Stimulated activated CD4-positive, alpha-beta T cell treated with anti-CD3 and anti-CD28 coated beads, TNF-alpha, amount 100 ng/mL, for 48 hours (primary cell): ENCODE data around the gene RWDD3.

Experiments used
- DNase-seq, 3 donors: peaks; one replicate each; pipeline ENCODE4 v3.0.0-alpha.2; 2020; ENCODE audit warnings: low read depth in 3 of 3

Gene RWDD3

DNA sequence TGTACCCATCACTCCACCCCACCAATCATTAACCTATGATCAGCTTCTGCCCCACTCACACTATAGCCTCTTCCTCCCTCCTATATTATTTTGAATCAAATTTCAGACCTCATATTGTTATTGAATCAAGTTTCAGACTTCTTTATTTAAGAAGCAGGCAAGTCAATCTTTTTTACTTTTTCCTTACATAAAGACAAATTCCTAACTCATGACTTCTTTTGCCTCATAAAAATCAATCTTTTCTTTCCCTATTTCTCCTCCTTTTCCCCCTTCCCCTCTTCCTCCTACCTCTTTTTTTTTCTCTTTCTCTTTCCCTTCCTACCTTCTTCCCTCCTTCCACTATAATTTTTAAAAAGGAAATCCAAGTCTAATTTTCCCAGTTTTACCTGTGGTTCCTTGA, 4.3 kb upstream of the RWDD3 start:
- DNase-seq, result no peak

DNA sequence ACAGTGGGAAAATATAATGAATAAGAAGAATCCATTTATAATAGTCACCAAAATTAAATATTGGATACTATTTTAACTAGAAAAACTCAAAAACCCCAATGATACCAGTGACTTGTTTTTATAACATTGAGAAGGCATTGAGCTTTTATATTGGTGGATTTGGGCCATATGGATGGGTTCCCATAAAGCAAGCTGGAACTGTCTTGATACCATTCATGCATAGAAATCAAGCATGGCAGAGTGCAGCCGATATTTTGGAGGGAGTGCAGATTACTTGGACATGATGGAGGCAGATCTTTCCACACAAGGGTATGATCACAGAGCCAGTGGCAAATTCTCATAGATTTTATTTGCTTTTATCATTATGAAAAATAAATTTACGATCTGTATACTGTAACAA, 3.8 kb upstream of the RWDD3 start:
- no peak for DNase-seq

DNA sequence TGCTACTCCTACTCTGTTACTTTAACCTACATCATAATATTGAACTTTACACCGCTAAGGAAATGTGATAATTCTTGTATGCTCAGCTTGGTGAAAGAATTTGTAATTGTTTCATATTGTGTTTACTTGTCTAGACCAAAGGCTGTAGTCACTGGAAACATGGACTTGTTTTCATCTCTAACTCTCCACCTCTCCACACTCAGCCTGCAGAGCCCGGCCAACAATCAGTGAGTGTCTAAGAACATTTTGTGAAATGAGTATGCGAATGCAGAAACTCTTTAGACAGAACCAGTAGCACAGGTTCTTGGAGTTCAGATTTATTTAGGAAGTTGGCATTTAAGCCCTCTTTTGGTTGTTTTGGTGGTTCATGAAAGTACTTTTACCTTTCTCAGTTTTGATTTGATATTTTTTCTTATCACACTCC, 3.2 kb upstream of the RWDD3 start:
- DNase-seq, result no peak

DNA sequence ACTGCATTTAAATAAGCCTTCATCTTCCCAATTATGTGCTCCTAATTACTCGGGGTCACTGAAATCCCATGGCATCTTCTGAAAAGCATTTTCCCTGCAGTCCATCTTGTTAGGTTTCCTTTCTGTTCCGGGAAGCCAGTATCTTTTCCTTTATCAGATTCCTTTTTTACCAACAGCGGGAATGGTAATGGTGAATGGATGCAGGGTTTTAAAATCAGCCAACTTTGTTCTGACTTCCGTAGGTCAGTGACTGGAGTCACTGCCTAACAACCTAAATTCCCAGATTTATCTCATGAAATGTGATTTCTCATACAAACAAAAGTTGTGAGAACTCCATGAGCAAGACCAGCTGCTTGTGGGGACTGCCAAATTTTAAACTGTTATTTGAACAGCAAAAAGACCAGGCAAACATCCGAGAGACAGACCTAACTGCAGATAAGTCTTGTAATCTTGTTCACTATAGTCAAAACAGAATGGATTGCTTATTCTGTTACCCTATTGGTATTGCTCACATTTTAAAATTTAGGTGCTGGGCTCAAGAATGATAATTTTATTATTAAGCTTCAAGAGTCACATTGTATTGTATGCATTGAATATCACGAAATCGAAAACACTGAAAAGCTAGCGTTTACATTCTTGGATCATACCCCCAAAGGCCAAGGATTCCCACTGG, 1.2 kb upstream of the RWDD3 start:
- no peak for DNase-seq

DNA sequence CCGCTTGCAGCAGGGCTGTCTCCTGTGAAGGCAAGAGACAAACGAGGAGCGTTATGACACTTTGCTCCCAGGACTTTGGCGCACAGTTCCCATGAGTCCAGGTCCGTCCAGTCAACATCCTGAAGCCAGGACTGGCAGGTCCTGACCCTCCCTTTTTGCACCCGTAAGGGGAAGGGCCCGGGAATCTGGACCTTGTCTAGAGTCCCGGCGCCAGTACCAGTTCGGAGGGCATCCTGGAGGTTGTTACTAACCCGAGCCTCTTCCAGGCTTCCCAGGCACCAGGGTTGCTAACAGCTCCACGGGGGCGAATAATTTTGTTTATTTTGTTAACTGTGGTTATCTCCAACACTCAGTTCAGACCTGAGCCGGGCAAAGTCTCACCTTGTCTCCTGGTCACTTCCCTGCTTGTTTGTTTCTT, 682 bp upstream of the RWDD3 start:
- DNase-seq, result no peak

DNA sequence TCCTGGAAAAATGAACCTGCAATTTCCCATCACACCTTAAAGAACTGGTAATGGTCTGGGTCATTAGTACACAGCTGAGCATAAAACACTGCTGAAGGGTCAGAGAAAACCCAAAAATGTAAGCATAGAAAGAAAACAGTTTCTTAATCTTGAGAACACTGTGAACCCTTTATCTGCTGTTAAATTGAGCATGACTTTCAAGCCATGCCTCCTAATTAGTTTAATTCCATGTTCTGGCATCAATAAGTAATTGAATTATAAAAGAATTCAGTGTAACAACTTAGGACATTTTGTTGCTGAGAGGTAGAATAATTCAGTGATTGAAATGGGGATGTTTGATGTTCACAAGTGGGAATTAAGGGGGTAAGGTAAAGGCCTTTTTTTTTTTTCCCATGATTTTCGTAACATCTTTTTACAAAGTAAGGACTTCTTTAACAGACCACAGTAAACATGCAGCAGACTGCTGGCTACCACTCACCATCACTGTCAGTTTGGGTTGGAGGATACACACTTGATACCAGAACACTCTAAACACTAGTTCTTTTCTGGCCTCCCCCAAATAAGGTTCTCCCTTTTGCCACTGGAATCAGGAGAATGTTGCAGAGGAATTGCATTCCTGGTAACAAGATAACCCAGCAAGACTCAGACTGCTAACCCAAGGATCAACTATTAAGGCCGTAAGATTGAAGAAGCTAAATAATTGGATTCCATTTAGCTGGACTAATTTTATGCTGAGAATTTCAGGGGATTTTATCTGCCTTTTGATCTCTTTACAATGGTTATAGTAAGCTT, 3.0 kb downstream of the RWDD3 start:
- DNase-seq, result no peak

DNA sequence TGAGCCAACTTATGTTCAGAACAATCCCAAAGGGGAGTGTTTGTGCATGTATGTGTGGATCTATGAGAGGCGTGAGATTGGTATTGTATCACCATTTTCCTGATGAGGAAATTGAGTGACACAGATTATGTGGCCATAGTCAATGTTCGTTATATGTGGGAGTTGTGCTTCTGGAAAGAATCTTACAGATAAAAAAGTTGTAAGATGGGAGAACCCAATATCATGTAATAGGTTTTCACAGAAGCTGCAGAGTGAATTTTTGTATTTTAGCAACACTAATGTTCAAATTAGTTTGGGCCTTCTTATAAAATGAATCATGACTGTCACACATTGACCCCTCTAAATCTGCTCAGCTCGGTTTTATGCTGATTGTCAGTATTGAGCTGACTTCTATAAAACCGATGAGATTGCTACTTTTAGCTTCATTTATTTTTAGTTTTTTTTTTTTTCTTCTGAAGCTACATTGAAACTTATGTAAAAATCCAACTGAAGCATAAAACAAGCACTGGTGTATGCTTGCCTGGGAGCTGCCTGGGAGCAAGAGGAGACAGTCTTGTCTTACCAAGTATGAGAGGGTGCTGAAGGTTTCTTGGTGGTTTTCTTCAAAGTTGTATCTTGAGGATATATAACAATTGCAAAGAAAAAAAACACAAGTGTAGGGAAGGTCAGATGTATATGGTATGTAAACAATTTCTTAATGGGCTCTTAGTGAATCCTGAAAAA, 4.1 kb downstream of the RWDD3 start:
- DNase-seq, result no peak

DNA sequence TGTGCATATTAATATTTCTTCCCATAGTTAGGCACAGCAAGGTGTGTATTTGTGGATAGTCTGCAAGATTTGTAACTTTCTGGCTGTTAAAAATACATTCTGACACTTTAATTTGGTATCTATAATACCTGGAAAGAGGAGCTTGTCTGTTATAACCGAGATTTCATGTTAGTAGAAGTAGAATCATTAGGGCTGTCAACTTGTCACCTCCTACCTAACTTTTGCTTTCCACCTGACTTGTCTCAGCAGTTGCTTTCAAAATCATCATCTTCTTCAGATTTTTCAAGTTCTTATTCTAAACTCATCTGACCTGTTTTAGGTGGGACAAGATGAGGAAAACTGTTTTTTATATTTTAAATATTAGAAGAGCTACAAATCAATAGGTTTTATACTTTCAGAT, 11.0 kb downstream of the RWDD3 start:
- DNase-seq, result no peak

DNA sequence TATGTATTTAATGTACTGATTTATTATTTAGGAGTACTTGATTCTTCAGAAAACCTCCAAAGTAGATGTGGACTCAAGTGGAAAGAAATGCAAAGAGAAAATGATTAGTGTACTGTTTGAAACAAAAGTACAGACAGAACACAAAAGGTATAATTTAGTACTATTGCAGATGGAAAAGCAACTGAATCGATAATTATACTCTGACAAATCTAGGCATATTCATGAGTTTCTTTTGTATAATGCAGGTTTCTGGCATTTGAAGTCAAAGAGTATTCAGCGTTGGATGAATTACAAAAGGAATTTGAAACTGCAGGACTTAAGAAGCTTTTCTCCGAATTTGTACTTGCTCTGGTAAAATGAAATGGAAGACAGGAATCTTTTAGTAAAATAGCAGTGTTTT, 12.5 kb downstream of the RWDD3 start:
- DNase-seq, result no peak

DNA sequence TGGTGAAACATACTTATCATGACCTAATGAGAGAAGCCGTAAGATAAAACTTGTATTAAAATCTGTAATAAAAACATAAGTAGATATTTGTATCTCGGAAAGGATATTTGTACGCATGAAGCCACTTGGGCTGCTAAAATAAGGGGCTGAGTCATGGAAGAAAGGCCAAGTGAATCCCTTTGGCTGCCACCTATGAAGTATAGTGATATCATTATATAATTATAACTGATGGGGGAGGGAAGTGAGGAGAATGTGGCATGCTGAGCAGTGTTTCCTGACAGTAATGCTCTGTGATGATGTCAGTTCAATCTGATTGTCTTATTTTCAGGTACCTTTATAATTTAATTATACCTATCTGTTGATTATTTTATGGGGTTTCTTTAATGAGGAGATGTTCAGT, 13.6 kb downstream of the RWDD3 start:
- no peak for DNase-seq

DNA sequence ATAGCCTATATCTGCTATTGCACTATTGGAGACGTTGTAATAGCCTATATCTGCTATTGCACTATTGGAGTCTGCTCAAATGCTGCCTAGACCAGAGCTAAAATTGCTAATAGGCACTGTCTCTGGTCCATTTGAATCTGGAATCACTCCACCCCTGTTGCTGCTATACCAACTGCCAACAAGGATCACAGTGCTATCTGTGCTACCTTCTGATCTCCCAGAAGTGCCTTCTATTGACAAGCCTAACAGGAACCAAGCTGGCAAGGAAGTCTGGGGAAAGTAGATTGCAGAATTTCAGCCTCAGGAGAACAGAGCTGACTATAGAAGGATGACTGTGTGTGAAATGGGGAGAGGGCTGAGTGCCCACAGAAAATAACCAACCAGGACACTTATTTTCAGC, 15.9 kb downstream of the RWDD3 start:
- no peak for DNase-seq

DNA sequence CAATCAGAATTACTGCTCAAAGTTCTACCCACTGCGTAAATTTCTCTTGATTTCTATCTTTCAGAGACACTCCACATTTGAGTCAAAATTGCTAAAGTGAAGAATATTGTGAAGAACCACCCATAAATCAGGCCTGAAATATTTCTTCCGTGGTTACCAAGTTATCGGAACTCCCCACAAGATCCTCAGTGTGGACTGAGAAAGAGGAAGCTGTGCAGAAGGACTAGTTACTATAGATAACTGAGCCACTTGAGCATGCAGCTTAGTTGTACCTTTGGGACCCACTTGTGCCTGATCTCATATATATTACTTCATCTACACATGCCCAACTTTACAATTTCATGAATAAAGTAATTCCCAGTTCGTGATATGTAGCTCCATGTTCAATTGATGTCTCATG, 18.4 kb downstream of the RWDD3 start:
- no peak for DNase-seq

DNA sequence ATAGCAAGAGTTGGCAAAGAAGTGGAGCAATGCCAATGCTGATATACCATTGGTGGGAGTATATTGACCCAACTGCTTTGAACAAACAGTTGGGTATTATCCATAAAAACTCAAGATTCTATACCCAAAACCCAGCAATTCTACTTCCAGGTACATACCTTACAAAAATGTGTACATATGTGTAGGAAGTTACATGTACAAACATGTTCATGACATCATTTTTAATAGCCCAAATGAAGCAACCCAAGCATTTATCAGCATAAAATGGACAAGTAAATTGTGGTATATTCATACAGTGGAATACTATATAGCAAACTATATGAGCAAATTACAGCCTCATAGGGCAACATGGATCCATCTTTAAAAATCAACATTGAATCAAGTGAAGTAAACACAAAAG, 20.9 kb downstream of the RWDD3 start:
- no peak for DNase-seq

DNA sequence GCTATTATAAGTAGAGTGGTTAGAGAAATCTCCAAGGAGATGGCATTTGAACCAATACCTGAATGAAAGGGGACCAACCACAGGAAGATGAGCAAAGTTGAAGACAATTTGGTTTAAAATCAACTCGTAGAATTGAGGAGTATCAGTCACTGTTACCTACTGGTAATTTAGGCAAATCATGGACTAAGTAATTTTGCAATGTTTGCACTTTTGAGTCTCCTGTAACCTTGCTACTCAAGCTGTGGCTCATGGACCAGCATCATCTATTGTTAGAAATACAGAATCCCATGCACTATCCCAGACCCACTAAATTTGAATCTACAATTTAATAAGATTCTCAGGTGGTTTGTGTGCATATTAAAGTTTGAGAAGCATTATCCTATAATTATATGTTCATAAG, 21.8 kb downstream of the RWDD3 start:
- DNase-seq, result no peak

DNA sequence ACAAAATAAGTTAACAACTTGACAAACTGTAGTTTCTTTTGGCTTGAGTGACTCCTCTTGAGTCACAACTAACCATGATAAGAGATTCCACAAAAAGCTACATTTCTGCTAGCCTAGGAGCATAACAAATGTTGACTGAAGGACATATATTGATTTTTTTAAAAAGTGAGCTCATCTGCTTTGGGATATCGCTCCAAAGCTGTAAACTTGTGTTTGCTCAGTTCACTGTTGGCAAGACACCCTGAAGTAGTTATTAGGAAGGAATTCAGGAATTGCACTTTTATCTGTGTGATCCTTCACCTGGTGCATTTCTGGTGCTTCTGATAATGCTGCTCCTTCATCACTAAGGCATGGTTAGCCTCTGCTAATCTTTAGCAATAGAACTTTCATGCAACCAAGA, 23.7 kb downstream of the RWDD3 start:
- DNase-seq, result no peak

DNA sequence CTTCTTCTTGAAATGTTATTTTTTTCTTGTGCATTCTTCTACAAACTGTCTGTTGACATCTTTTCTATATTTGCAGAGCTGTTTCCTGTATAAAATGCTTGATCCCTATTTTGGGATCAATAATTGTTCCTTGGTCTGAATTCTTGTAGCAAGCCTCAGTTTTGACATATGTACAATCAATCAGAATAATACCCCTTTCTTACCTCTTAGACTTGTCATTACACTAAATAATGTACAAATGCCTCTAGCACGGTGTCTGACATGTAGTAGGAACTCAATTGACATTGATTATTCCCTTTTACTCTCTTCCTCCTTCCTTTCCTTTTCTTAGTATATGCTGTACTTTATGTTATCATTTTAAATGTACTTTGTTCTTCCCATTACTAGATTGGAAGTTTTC, 25.2 kb downstream of the RWDD3 start:
- no peak for DNase-seq

DNA sequence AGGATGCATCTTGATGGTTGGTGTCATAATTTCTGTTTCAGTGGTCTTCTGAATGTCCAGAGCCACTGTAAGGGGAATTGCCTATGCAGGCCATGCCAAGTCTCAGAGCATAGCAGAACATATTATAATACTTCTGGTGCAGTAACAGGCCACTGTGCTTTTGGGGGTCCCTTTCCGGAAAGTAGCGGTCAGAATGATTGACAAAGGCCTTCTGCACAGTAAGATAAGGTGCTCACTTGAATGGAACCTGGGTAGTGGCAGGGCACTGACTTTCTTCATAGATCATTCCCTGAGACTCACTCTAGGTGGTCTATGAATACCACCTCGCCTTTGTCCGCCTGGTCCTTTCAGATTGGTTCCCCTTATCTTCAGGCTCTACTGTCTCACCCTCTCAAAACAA, 28.9 kb downstream of the RWDD3 start:
- no peak for DNase-seq

DNA sequence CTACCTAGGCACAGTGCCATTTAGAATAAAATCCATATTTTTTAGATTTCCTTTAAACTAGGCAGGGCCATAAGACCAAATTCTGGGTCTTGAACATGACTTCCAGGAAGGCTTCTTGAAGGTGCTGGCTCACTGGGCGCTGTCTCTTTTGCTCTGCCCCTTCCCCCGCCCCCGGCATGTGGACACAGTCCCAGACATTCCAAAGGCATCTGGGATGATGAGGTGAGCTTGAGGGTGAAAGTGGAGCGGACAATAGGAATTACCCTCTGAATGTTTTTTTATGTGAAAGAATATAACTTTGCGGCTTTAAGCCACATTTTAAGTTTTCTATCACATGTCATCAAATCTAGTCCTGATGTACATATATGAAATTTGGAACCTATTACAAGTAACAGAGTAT, 29.4 kb downstream of the RWDD3 start:
- DNase-seq, result no peak

DNA sequence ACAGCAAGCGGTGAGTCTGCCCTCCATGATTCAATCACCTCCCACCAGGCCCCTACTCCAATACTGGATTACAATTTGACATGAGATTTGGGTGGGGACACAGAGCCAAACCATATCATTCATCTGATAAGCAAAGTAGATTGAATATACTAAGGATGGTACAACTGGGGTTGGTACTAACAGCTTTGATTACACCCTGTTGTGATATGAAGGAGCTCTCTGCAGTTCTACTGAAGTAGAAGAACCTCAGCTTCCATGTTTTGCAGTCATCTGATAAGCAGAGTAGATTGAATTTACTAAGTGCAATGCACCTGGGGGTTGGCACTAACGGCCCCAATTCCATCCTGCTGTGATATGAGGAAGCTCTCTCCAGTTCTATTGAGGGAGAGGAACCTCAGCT, 31.1 kb downstream of the RWDD3 start:
- no peak for DNase-seq

DNA sequence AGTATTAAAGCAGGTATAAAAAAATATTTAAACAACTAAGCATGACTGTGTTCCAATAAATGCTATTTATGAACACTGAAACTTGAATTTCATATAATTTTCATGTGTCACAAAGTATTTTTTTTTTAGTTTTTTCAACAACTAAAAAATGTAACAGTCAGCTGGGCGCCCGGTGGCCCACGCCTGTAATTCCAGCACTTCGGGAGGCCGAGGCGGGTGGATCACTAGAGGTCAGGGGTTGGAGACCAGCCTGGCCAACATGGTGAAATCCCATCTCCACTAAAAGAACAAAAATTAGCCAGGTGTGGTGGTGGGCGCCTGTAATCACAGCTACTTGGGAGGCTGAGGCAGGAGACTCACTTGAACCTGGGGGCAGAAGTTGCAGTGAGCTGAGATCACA, 42.4 kb downstream of the RWDD3 start:
- no peak for DNase-seq

DNA sequence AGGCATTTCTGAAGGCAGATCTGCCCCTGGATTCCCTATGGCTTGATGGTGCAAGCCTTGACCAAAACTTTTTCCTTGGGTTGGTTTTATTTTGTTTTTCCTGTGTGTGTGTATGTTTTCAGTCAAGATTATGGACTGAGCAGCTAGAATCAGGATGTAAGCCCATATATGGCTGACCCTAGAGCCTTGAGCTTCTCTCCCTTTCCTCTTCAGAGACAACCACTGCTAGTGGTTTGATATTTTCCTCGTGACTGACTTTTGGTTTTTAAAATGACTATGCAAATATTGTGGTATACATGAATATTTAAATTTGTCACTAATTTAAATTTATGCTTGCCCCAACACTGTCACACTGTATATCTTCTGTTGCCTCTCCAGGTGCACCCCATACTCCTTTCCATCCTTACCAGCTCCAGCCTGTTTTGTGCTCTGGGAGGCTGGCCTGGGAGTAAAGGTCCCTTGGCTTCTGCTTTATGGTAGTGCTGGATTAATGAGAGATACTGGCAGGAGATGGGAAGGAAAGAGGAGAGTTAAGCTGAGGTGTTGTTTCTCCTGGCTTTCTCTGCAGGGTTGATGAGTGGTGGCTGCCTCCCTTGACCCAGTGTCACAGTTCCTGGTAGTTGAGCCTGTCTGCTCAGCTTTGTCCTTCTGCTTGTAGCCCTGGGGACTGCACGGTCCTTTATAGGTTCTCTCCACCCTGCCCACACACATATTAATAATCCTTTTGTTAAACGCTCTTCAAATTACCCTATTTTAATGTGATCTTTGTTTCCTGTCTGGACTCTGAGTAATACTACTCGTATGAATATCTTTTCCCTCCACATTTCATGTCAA, 44.4 kb downstream of the RWDD3 start:
- no peak for DNase-seq
